K562 (cell line): ENCODE results near the gene STK11. TPM values are rescaled to one million over a fixed set of nuclear protein-coding genes. Genes with fewer than 3 reads are reported as not detected.

Experiments used
- CLOCK ChIP-seq: fragments of 250-450 bp; sonication (Bioruptor Pico); IDR thresholded peaks from 2 replicates; pipeline ENCODE4 v1.4.0; 2020; ENCODE audit warnings: mild to moderate bottlenecking, moderate library complexity, borderline replicate concordance
- ETV5 ChIP-seq: sonication (generic); formaldehyde crosslinking; IDR thresholded peaks from 2 replicates; pipeline ENCODE4 v1.4.0; 2020; ENCODE audit warnings: low read depth, mild to moderate bottlenecking, missing genetic modification reagents
- HCFC1 ChIP-seq: IDR thresholded peaks from 2 replicates; pipeline ENCODE4 v1.6.1; 2012; ENCODE audit warnings: low read depth, low read length, improper control_type of control experiment
- IFI16 ChIP-seq: fragments of 250-450 bp; sonication (Bioruptor Pico); IDR thresholded peaks from 2 replicates; pipeline ENCODE4 v2.1.2; 2022; ENCODE audit warnings: mild to moderate bottlenecking, inconsistent platforms
- MNT ChIP-seq, 2 experiments: fragments of 450-650 bp; conservative IDR thresholded peaks; 2 replicates each; pipeline ENCODE4 v1.6.1; 2017; ENCODE audit warnings: mild to moderate bottlenecking in 2 of 2, moderate library complexity in 2 of 2
- NCOR1 ChIP-seq: fragments of 450-650 bp; IDR thresholded peaks from 2 replicates; pipeline ENCODE4 v1.6.1; 2016; ENCODE audit warnings: mild to moderate bottlenecking, moderate library complexity
- PHB2 ChIP-seq: fragments of 450-650 bp; IDR thresholded peaks from 2 replicates; pipeline ENCODE4 v1.6.1; 2017; ENCODE audit warnings: low read depth
- PML ChIP-seq: IDR thresholded peaks from 2 replicates; pipeline ENCODE4 v1.6.1; 2012; ENCODE audit warnings: low read length, inconsistent platforms
- POLR2AphosphoS2 ChIP-seq: IDR thresholded peaks from 2 replicates; pipeline ENCODE4 v1.6.1; 2012; ENCODE audit warnings: low read length, improper control_type of control experiment
- POLR2B ChIP-seq: fragments of 450-650 bp; IDR thresholded peaks from 2 replicates; pipeline ENCODE4 v1.6.1; 2018; ENCODE audit warnings: low read depth; ENCODE audit not compliant: partially characterized antibody
- RBFOX2 ChIP-seq: fragments of 200-400 bp; formaldehyde crosslinking; IDR thresholded peaks from 2 replicates; pipeline ENCODE4 v1.6.1; 2017; ENCODE audit warnings: low read depth, mild to moderate bottlenecking, low read length, moderate library complexity
- STAG1 ChIP-seq: sonication (generic); formaldehyde crosslinking; IDR thresholded peaks from 2 replicates; pipeline ENCODE4 v1.5.0; 2020; ENCODE audit warnings: missing genetic modification reagents, borderline replicate concordance
- TAF9B ChIP-seq: fragments of 450-650 bp; IDR thresholded peaks from 2 replicates; pipeline ENCODE4 v1.6.1; 2018; ENCODE audit warnings: mild to moderate bottlenecking; ENCODE audit not compliant: partially characterized antibody
- ZBTB11 ChIP-seq, 3 experiments: fragments of 200-800 bp in 1 of 3; fragments of 250-450 bp in 1 of 3; fragments of 450-650 bp in 1 of 3; sonication (Bioruptor Pico) in 1 of 3; sonication (Bioruptor generic) in 1 of 3; formaldehyde crosslinking in 1 of 3; IDR thresholded peaks; 2 replicates each; pipeline versions ENCODE4 v1.6.1 to v1.8.0; 2016 to 2022; ENCODE audit warnings: mild to moderate bottlenecking in 2 of 3, missing genetic modification characterization in 2 of 3, missing compliant biosample characterization in 1 of 3, moderate library complexity in 1 of 3
- ZBTB26 ChIP-seq: fragments of 450-650 bp; formaldehyde crosslinking; IDR thresholded peaks from 2 replicates; pipeline ENCODE4 v1.4.0; 2022; ENCODE audit warnings: missing genetic modification characterization
- ZFX ChIP-seq: sonication (generic); formaldehyde crosslinking; IDR thresholded peaks from 2 replicates; pipeline ENCODE4 v1.8.0; 2022; ENCODE audit warnings: mild to moderate bottlenecking, missing genetic modification reagents, moderate library complexity
- ZNF436 ChIP-seq: fragments of 250-450, 450-650 bp; sonication (Bioruptor Pico); formaldehyde crosslinking; IDR thresholded peaks from 2 replicates; pipeline ENCODE4 v1.7.0; 2020; ENCODE audit warnings: mild to moderate bottlenecking
- ZNF707 ChIP-seq: fragments of 250-450 bp; sonication (Bioruptor Pico); conservative IDR thresholded peaks from 2 replicates; pipeline ENCODE4 v1.8.0; 2022; ENCODE audit warnings: inconsistent platforms, mild to moderate bottlenecking, moderate library complexity
- polyA plus RNA-seq, 8 experiments: library from polyadenylated mRNA; depleted of rRNA in 4 of 8; stranded (reverse) in 5 of 8; unstranded in 3 of 8; fragments of >200 nt; fragmentation: Nextera tagmentation in 2 of 8; fragmentation: Illumina TruSeq in 1 of 8; extraction: Ambion mirVana in 2 of 8; extraction: Trizol in 1 of 8; gene quantifications; 2 replicates each; pipeline versions ENCODE4 v1.2.1 to v1.2.3, GENCODE V29; 2011 to 2014; ENCODE audit warnings: inconsistent platforms in 1 of 8, missing spikeins in 1 of 8
- total RNA-seq, 7 experiments: library from RNA; depleted of rRNA in 6 of 7; stranded (reverse); fragments of >200 nt in 6 of 7; fragmentation: Illumina TruSeq in 2 of 7; extraction: Trizol in 2 of 7; gene quantifications; 2 replicates each; pipeline versions ENCODE4 v1.2.1 to v1.2.3, GENCODE V29; 2011 to 2021; ENCODE audit warnings: low replicate concordance in 1 of 7

Gene STK11
- total and polyA plus RNA-seq, 9 of the 15 experiments (the other 6 are each of a cell fraction or from before 2014, with no cell fraction given), result 0.15 to 96.5 (median 31.7) TPM

- TF ChIP-seq CLOCK, result no peak
- peak in 1 of 3 experiments; percentile 4; a peak in 1 of 6 replicates for TF ChIP-seq ZBTB11 (CRISPR knock-in tag; IDR thresholded peaks at IDR 0.05)
- TF ChIP-seq NCOR1, result 0 out of 2 replicates have a peak, but pooled peaks have one; percentile 21
- 0 out of 2 replicates have a peak, but pooled peaks have one; percentile 21 for TF ChIP-seq ZNF436 (CRISPR knock-in tag)
- TF ChIP-seq POLR2AphosphoS2, result peak; percentile 33; the same call in 1 of the 2 replicates
- TF ChIP-seq ZNF707 (CRISPR knock-in tag), result no peak
- no peak for TF ChIP-seq HCFC1
- TF ChIP-seq MNT (conservative IDR thresholded peaks at IDR 0.05), result peak; percentile 31 to 37; a peak in 1 of 4 replicates
- TF ChIP-seq STAG1 (CRISPR knock-in tag), result 0 out of 2 replicates have a peak, but pooled peaks have one; percentile 22
- peak; percentile 18; the same call in 1 of the 2 replicates for TF ChIP-seq ZFX (CRISPR knock-in tag)
- peak; percentile 12; the same call in 1 of the 2 replicates for TF ChIP-seq PML
- TF ChIP-seq ZBTB26, result peak; percentile 10; the same call in 1 of the 2 replicates
- TF ChIP-seq PHB2, result peak; percentile 11; the same call in 1 of the 2 replicates
- TF ChIP-seq TAF9B, result no peak
- peak; percentile 2; the same call in 1 of the 2 replicates for TF ChIP-seq RBFOX2
- TF ChIP-seq POLR2B, result peak; percentile 11
- TF ChIP-seq ETV5 (CRISPR knock-in tag), result 0 out of 2 replicates have a peak, but pooled peaks have one; percentile 10
- TF ChIP-seq IFI16 (CRISPR knock-in tag), result no peak
Measured at GRCh38 chr19:1270854-1271527, 65.4 kb downstream of the STK11 start (continued).
